Measurements from ENCODE around the gene MAN1C1. TPM values are rescaled to one million over a fixed set of nuclear protein-coding genes. Genes with fewer than 3 reads are reported as not detected.

The MAN1C1 gene
- total RNA-seq, 1 donor from 2014 or later, result 64.7 TPM

DNA sequence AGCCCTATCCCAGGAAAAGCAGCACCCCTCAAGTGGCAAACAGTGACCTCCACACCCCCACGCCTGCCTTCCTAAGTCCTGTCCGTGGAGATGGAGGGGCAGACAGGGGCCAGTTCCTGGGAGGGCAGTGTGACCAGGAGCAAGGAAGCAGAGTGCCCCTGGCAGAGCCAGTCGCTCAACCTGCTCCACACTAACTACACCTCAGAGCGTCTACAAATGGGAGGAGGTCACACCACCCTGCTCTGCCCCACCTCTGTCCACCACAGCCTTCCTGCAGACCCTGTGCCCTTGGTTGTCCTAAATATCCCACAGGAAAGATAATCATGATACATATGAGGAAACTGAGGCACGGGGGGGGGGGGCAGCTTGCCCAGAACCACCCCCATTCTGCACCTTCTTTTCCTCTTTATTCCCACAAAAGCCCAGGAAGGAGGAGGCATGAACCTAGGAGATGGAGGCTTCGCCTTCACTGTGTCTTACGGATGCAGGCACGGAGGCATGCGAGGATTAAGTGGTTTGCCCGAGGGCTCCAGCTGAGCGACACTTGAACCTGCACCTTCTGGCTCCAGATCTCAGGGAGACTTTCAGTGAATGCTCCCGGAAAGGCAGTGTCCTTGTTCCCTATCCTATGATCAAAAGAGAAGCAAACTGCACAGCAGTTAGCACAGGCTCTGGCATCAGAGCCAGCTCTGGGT lies 140.7 kb downstream of the MAN1C1 start:
- Mint-ChIP-seq H3K4me1 (ENCODE audit: unreplicated experiment) (peaks cover 6% of the 10 kb centered on the region), H3K27ac (ENCODE audit: unreplicated experiment) (no peak overlapping the region), H3K4me3 (ENCODE audit: unreplicated experiment) (no peak overlapping the region), H3K36me3 (ENCODE audit: unreplicated experiment) (peaks cover 32% of the 10 kb centered on the region), H3K27me3 (ENCODE audit: unreplicated experiment) (peaks cover 7% of the 10 kb centered on the region), H3K9me3 (ENCODE audit: unreplicated experiment) (no peaks in the 10 kb centered on the region)
- DNase-seq (ENCODE audit: extremely low spot score, unreplicated experiment), result no peak
- TF ChIP-seq, protein P1, sequence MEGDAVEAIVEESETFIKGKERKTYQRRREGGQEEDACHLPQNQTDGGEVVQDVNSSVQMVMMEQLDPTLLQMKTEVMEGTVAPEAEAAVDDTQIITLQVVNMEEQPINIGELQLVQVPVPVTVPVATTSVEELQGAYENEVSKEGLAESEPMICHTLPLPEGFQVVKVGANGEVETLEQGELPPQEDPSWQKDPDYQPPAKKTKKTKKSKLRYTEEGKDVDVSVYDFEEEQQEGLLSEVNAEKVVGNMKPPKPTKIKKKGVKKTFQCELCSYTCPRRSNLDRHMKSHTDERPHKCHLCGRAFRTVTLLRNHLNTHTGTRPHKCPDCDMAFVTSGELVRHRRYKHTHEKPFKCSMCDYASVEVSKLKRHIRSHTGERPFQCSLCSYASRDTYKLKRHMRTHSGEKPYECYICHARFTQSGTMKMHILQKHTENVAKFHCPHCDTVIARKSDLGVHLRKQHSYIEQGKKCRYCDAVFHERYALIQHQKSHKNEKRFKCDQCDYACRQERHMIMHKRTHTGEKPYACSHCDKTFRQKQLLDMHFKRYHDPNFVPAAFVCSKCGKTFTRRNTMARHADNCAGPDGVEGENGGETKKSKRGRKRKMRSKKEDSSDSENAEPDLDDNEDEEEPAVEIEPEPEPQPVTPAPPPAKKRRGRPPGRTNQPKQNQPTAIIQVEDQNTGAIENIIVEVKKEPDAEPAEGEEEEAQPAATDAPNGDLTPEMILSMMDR (IDR thresholded peaks at IDR 0.05), result no peak

DNA sequence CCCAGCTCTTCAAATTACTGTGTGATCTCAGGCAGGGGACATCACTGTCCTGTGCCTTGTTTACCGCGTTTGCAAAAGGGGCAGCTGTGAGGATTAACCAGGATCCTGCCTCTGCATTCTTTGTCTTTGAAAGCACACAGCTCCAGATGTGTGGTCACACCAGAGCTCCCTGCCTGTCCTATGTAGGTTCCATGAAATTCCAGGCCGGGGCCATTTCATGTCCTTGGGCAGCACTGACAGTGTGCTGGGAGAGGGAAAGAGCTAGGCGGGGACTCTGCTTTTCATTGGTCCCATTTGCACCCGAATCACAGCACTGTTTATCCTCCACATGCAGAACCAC lies 141.2 kb downstream of the MAN1C1 start:
- peaks cover 30% of the 10 kb centered on the region for H3K36me3 Mint-ChIP-seq (ENCODE audit: unreplicated experiment)

DNA sequence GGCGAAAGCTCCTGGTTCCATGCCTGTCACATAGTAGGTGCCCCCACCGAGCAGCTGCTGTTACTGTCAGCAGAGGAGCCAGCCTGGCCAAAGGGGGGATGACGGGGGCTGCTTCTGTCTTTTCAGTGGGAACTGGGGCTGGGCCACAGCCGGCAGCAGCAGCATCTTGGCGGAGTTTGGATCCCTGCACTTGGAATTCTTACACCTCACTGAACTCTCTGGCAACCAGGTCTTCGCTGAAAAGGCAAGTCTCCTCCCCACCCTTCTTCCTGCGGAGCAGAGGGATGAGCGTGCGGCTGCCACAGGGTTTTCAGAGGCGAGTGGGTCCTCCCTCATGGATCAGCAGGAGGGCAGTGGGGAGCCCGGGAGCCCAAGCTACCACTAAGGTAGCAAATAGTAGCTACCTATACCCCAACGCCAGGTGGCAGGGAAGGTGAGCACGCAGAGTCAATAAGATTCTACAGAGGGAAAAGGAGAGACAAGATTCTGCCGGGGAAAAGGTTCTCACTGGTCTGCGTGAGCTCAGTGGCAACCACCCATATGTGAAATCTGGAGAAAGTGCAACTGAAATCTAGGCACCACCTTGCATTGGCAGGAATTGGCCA lies 142.0 kb downstream of the MAN1C1 start:
- H3K9me3 Mint-ChIP-seq (ENCODE audit: unreplicated experiment), result no peaks in the 10 kb centered on the region
- no peak overlapping the region for H3K4me3 Mint-ChIP-seq (ENCODE audit: unreplicated experiment)
- no peak overlapping the region for H3K27ac Mint-ChIP-seq (ENCODE audit: unreplicated experiment)
- TF ChIP-seq, protein P1 (IDR thresholded peaks at IDR 0.05), result no peak
- peaks cover 29% of the 10 kb centered on the region for H3K36me3 Mint-ChIP-seq (ENCODE audit: unreplicated experiment)
- DNase-seq (ENCODE audit: extremely low spot score, unreplicated experiment), result no peak
- peaks cover 6% of the 10 kb centered on the region for H3K4me1 Mint-ChIP-seq (ENCODE audit: unreplicated experiment)
- peaks cover 7% of the 10 kb centered on the region for H3K27me3 Mint-ChIP-seq (ENCODE audit: unreplicated experiment)

More for the DNA sequence above, 141.2 kb downstream of the MAN1C1 start:
- peaks cover 7% of the 10 kb centered on the region for H3K27me3 Mint-ChIP-seq (ENCODE audit: unreplicated experiment)
- H3K9me3 Mint-ChIP-seq (ENCODE audit: unreplicated experiment), result no peaks in the 10 kb centered on the region
- no peak for DNase-seq (ENCODE audit: extremely low spot score, unreplicated experiment)
- TF ChIP-seq, protein P1 (IDR thresholded peaks at IDR 0.05), result no peak
- peaks cover 6% of the 10 kb centered on the region for H3K4me1 Mint-ChIP-seq (ENCODE audit: unreplicated experiment)
- no peak overlapping the region for H3K4me3 Mint-ChIP-seq (ENCODE audit: unreplicated experiment)
- no peak overlapping the region for H3K27ac Mint-ChIP-seq (ENCODE audit: unreplicated experiment)

DNA sequence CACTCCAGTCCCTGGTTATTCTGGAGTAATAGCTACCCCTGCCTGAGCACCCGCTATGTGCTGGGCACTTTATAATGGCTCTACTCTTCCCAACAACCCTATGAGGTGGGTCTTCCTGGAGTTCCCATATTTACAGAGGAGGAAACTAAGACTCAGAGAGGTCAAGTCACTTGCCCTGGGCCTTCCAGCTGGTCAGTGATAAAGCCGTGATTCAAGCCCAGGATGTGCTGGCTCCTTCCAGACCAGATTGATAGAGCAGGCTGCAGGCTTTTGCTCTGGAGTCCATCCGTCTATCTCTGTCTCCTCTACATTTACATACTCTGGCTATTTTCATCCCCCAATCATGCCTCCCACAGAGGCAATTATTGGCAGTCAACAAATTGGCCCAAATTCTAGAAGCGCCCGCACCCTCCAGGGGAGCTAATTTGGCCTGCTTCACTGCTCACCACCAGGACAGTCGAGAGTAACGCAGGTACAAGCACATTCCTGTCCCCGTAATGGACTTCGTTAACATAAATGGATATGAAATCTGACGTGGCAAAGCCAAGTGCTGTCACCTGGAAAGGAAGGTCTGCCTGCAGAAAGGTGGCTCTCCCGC lies 143.6 kb downstream of the MAN1C1 start:
- H3K9me3 Mint-ChIP-seq (ENCODE audit: unreplicated experiment), result no peaks in the 10 kb centered on the region
- H3K27ac Mint-ChIP-seq (ENCODE audit: unreplicated experiment), result no peak overlapping the region
- H3K4me1 Mint-ChIP-seq (ENCODE audit: unreplicated experiment), result peaks cover 6% of the 10 kb centered on the region
- peaks cover 21% of the 10 kb centered on the region for H3K36me3 Mint-ChIP-seq (ENCODE audit: unreplicated experiment)
- DNase-seq (ENCODE audit: extremely low spot score, unreplicated experiment), result no peak
- H3K27me3 Mint-ChIP-seq (ENCODE audit: unreplicated experiment), result peaks cover 7% of the 10 kb centered on the region
- H3K4me3 Mint-ChIP-seq (ENCODE audit: unreplicated experiment), result no peak overlapping the region
- TF ChIP-seq, protein P1 (IDR thresholded peaks at IDR 0.05), result no peak

DNA sequence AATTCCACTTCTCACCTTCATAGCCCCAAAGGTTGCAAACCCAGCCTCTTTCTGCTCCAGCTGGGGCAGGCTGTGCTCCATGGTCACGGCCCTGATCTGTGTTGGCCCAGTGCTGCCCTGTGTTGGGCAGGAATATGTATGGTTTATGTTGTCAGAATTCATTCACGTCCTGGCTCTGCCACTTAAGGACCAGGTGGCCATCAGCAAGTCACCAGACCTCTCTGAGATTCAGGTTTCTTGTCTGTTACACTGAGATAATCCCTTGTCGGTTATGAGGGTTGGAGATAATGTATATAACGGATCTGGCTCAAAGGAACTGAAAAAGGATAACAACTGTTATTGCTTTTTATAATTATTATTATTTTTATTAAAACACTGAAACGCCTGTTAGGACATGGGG lies 144.3 kb downstream of the MAN1C1 start:
- Mint-ChIP-seq H3K27ac (ENCODE audit: unreplicated experiment) (no peak overlapping the region), H3K9me3 (ENCODE audit: unreplicated experiment) (no peaks in the 10 kb centered on the region), H3K4me1 (ENCODE audit: unreplicated experiment) (peaks cover 12% of the 10 kb centered on the region), H3K4me3 (ENCODE audit: unreplicated experiment) (no peak overlapping the region), H3K36me3 (ENCODE audit: unreplicated experiment) (peaks cover 16% of the 10 kb centered on the region), H3K27me3 (ENCODE audit: unreplicated experiment) (peaks cover 7% of the 10 kb centered on the region)
- DNase-seq (ENCODE audit: extremely low spot score, unreplicated experiment), result no peak
- TF ChIP-seq, protein P1 (IDR thresholded peaks at IDR 0.05), result no peak

Measured in osteocyte (in vitro differentiated cells).